H1 (cell line): ENCODE results near the gene RNF215. TPM values are rescaled to one million over a fixed set of nuclear protein-coding genes. Genes with fewer than 3 reads are reported as not detected.

Source experiments
- CTCF ChIA-PET: fragments of 300-600 bp; sonication (Branson Sonifier 250); formaldehyde crosslinking; loops from one replicate; lab custom pipeline; 2021; ENCODE audit not compliant: partially characterized antibody; lab: Charles Lee
- POLR2A ChIA-PET: fragments of 300-600 bp; sonication (Branson Sonifier 250); formaldehyde crosslinking; loops from one replicate; lab custom pipeline; 2021; ENCODE audit warnings: inconsistent platforms; ENCODE audit not compliant: partially characterized antibody; lab: Charles Lee
- DNase-seq, 2 experiments: peaks; one replicate each; pipeline versions ENCODE4 v3.0.0 to v3.0.0-alpha.2; 2010 to 2022; ENCODE audit warnings: low spot score in 2 of 2, low read depth in 1 of 2, mixed read lengths in 1 of 2
- FAIRE-seq: peaks from 2 replicates; lab custom pipeline; 2011; peaks lifted over from hg19 to GRCh38; lab: Jason Lieb, UNC
- H2AFZ ChIP-seq: 2 replicates; pipeline ENCODE4 v1.8.1; 2012; ENCODE audit warnings: low read length, inconsistent platforms
- H2AK5ac ChIP-seq: 2 replicates; pipeline ENCODE4 v1.6.1; 2013; ENCODE audit warnings: low read depth, low read length
- H2BK120ac ChIP-seq: replicated peaks from 2 replicates; pipeline ENCODE3; 2013; ENCODE audit warnings: low read depth, low read length, inconsistent platforms
- H2BK12ac ChIP-seq: 2 replicates; pipeline ENCODE4 v1.6.1; 2013; ENCODE audit warnings: low read depth, low read length
- H2BK15ac ChIP-seq: 2 replicates; pipeline ENCODE4 v1.6.1; 2013; ENCODE audit warnings: low read length
- H2BK20ac ChIP-seq: 2 replicates; pipeline ENCODE4 v1.6.1; 2013; ENCODE audit warnings: low read length
- H2BK5ac ChIP-seq: 2 replicates; pipeline ENCODE4 v1.6.1; 2013; ENCODE audit warnings: low read depth, low read length
- H3K14ac ChIP-seq: 2 replicates; pipeline ENCODE4 v1.6.1; 2013; ENCODE audit warnings: inconsistent platforms; ENCODE audit not compliant: insufficient read length
- H3K18ac ChIP-seq: 2 replicates; pipeline ENCODE4 v1.6.1; 2013; ENCODE audit warnings: low read length; ENCODE audit errors: extremely low read depth
- H3K23ac ChIP-seq: 2 replicates; pipeline ENCODE4 v1.6.1; 2013; ENCODE audit warnings: inconsistent platforms; ENCODE audit not compliant: insufficient read length
- H3K23me2 ChIP-seq: 2 replicates; pipeline ENCODE4 v1.6.1; 2013; ENCODE audit warnings: low read depth, low read length
- H3K27ac ChIP-seq: 2 replicates; pipeline ENCODE4 v1.6.1; 2011; ENCODE audit warnings: low read depth, low read length, inconsistent platforms
- H3K27me3 ChIP-seq, 4 experiments: replicated peaks in 1 of 4; 1 replicate in 1 of 4; 2 replicates in 3 of 4; pipeline versions ENCODE4 v1.6.1 to v1.8.1; 2011 to 2013; ENCODE audit warnings: low read length in 3 of 4, mild to moderate bottlenecking in 3 of 4, inconsistent platforms in 2 of 4, mixed read lengths in 2 of 4, moderate library complexity in 1 of 4; ENCODE audit not compliant: control insufficient read depth in 3 of 4, insufficient read depth in 3 of 4; ENCODE audit errors: extremely low read depth in 1 of 4
- H3K36me3 ChIP-seq, 4 experiments: 2 replicates each; pipeline versions ENCODE4 v1.6.1 to v1.8.1; 2011 to 2013; ENCODE audit warnings: mild to moderate bottlenecking in 4 of 4, low read length in 3 of 4, moderate library complexity in 2 of 4, control low read depth in 1 of 4, inconsistent platforms in 1 of 4; ENCODE audit not compliant: insufficient read depth in 4 of 4, control insufficient read depth in 2 of 4
- H3K4ac ChIP-seq: replicated peaks from 2 replicates; pipeline ENCODE3; 2013; ENCODE audit warnings: low read length, low read depth, mixed read lengths, inconsistent platforms; ENCODE audit not compliant: insufficient read length
- H3K4me1 ChIP-seq, 4 experiments: replicated peaks in 1 of 4; 1 replicate in 1 of 4; 2 replicates in 3 of 4; pipeline versions ENCODE4 v1.6.1 to v1.8.1; 2011 to 2013; ENCODE audit warnings: low read length in 3 of 4, inconsistent platforms in 2 of 4, mixed read lengths in 1 of 4; ENCODE audit not compliant: insufficient read depth in 4 of 4, control insufficient read depth in 3 of 4
- H3K4me2 ChIP-seq, 2 experiments: 2 replicates each; pipeline versions ENCODE4 v1.6.1 to v1.8.1; 2011 to 2013; ENCODE audit warnings: low read depth in 2 of 2, low read length in 2 of 2, control low read depth in 1 of 2, inconsistent platforms in 1 of 2, mild to moderate bottlenecking in 1 of 2; ENCODE audit not compliant: insufficient read depth in 1 of 2
- H3K4me3 ChIP-seq, 4 experiments: fragments of 200-600, 300-600 bp in 1 of 4; sonication (generic), shearing (Covaris generic), sonication (Bioruptor Twin) in 1 of 4; 2 replicates each; pipeline versions ENCODE4 v1.5.1 to v1.8.1; 2011 to 2016; ENCODE audit warnings: low read length in 4 of 4, low read depth in 3 of 4, control low read depth in 2 of 4, inconsistent platforms in 2 of 4, mild to moderate bottlenecking in 2 of 4, mixed read lengths in 1 of 4, moderate library complexity in 1 of 4; ENCODE audit not compliant: insufficient read depth in 2 of 4; ENCODE audit errors: extremely low read depth in 1 of 4
- H3K56ac ChIP-seq: replicated peaks from 2 replicates; pipeline ENCODE3; 2013; ENCODE audit warnings: low read depth, mild to moderate bottlenecking, mixed read lengths, low read length, inconsistent platforms; ENCODE audit not compliant: insufficient read length
- H3K79me1 ChIP-seq: 2 replicates; pipeline ENCODE4 v1.6.1; 2013; ENCODE audit warnings: low read depth, low read length, control low read depth
- H3K79me2 ChIP-seq, 2 experiments: 2 replicates each; pipeline versions ENCODE4 v1.6.1 to v1.8.1; 2012 to 2013; ENCODE audit warnings: low read length in 2 of 2, mild to moderate bottlenecking in 2 of 2, inconsistent platforms in 1 of 2; ENCODE audit not compliant: insufficient read depth in 2 of 2, control insufficient read depth in 1 of 2
- H3K9ac ChIP-seq, 4 experiments: replicated peaks in 1 of 4; 1 replicate in 1 of 4; 2 replicates in 3 of 4; pipeline versions ENCODE4 v1.6.1 to v1.8.1; 2011 to 2013; ENCODE audit warnings: low read depth in 3 of 4, low read length in 3 of 4, control low read depth in 2 of 4, mild to moderate bottlenecking in 2 of 4, moderate library complexity in 2 of 4, inconsistent platforms in 1 of 4; ENCODE audit errors: extremely low read depth in 1 of 4
- H3K9me3 ChIP-seq, 2 experiments: 2 replicates each; pipeline versions ENCODE4 v1.6.1 to v1.8.1; 2012 to 2013; ENCODE audit warnings: mild to moderate bottlenecking in 2 of 2, moderate library complexity in 2 of 2, control low read depth in 1 of 2, inconsistent platforms in 1 of 2, low read depth in 1 of 2, low read length in 1 of 2, mixed read lengths in 1 of 2; ENCODE audit not compliant: insufficient read depth in 2 of 2
- H4K20me1 ChIP-seq, 2 experiments: replicated peaks in 1 of 2; 2 replicates each; pipeline versions ENCODE3 to v1.8.1; 2011 to 2013; ENCODE audit warnings: inconsistent platforms in 2 of 2, low read length in 2 of 2, mild to moderate bottlenecking in 1 of 2; ENCODE audit not compliant: insufficient read depth in 2 of 2, control insufficient read depth in 1 of 2
- H4K5ac ChIP-seq: 2 replicates; pipeline ENCODE4 v1.6.1; 2013; ENCODE audit warnings: low read length, low read depth, mixed read lengths, inconsistent platforms; ENCODE audit not compliant: insufficient read length
- H4K8ac ChIP-seq: 2 replicates; pipeline ENCODE4 v1.8.0; 2013; ENCODE audit warnings: mild to moderate bottlenecking, moderate library complexity, low read length, inconsistent platforms; ENCODE audit not compliant: insufficient read depth; ENCODE audit errors: extremely low read depth
- H4K91ac ChIP-seq: replicated peaks from 2 replicates; pipeline ENCODE3; 2013; ENCODE audit warnings: low read length, mixed read lengths, inconsistent platforms; ENCODE audit not compliant: insufficient read length
- ASH2L ChIP-seq: fragments of 200-600, 300-600 bp; sonication (generic); IDR thresholded peaks from one replicate; pipeline ENCODE4 v1.7.1; 2017; ENCODE audit warnings: low read length
- ATF3 ChIP-seq: IDR thresholded peaks from 2 replicates; pipeline ENCODE4 v1.6.1; 2011; ENCODE audit warnings: low read depth, mild to moderate bottlenecking, low read length; ENCODE audit not compliant: insufficient read depth
- CTCF ChIP-seq, 3 experiments: IDR thresholded peaks; 1 replicate in 2 of 3; 2 replicates in 1 of 3; pipeline versions ENCODE4 v1.5.1 to v1.6.1; 2011; ENCODE audit warnings: low read length in 3 of 3, mild to moderate bottlenecking in 3 of 3, inconsistent platforms in 2 of 3, low read depth in 1 of 3, moderate library complexity in 1 of 3; ENCODE audit not compliant: insufficient read depth in 1 of 3; ENCODE audit errors: control extremely low read depth in 1 of 3
- HDAC2 ChIP-seq, 2 experiments: fragments of 300-600 bp in 1 of 2; sonication (generic) in 1 of 2; IDR thresholded peaks; 2 replicates each; pipeline ENCODE4 v1.6.1; 2011 to 2012; ENCODE audit warnings: low read depth in 2 of 2, low read length in 2 of 2, mild to moderate bottlenecking in 2 of 2, moderate library complexity in 2 of 2, borderline replicate concordance in 1 of 2, inconsistent platforms in 1 of 2
- HDAC6 ChIP-seq: IDR thresholded peaks from one replicate; pipeline ENCODE4 v1.7.1; 2012; ENCODE audit warnings: low read depth, mild to moderate bottlenecking, inconsistent platforms, low read length, moderate library complexity
- KDM5A ChIP-seq: fragments of 200-600 bp; IDR thresholded peaks from 2 replicates; pipeline ENCODE4 v1.7.1; 2012; ENCODE audit warnings: mild to moderate bottlenecking, low read length, inconsistent platforms, mixed read lengths
- SRF ChIP-seq: IDR thresholded peaks from 2 replicates; pipeline ENCODE4 v1.6.1; 2011; ENCODE audit warnings: mild to moderate bottlenecking, low read depth, low read length, moderate library complexity
- ZNF274 ChIP-seq: IDR thresholded peaks from 2 replicates; pipeline ENCODE4 v1.7.0; 2012; ENCODE audit warnings: low read length, borderline replicate concordance; ENCODE audit errors: extremely low read depth
- WGBS, 2 experiments: shearing (Covaris generic) in 1 of 2; methylation state at CpG; one replicate each; pipeline versions ENCODE4 v1.1.6 to v1.1.7; 2013 to 2015; ENCODE audit warnings: low lambda C conversion rate in 2 of 2, mixed read lengths in 2 of 2, inconsistent platforms in 1 of 2, low coverage in 1 of 2, missing lambda C conversion rate in 1 of 2; ENCODE audit not compliant: insufficient replicate concordance in 2 of 2, insufficient coverage in 1 of 2, insufficient read length in 1 of 2; ENCODE audit errors: extremely low coverage in 1 of 2, missing lambda C conversion rate in 1 of 2; 5-methylcytosine and 5-hydroxymethylcytosine counted together
- polyA plus RNA-seq, 7 experiments: library from polyadenylated mRNA; depleted of rRNA in 3 of 7; stranded (reverse) in 5 of 7; unstranded in 2 of 7; fragments of >200 nt in 5 of 7; fragments of 200-250 nt in 2 of 7; gene quantifications; 1 replicate in 5 of 7; 2 replicates in 1 of 7; 4 replicates in 1 of 7; pipeline versions ENCODE4 v1.2.1 to v1.2.3, GENCODE V29; 2011 to 2013; ENCODE audit warnings: missing spikeins in 2 of 7, mixed read lengths in 2 of 7
- total RNA-seq: library from RNA; stranded (reverse); fragmentation: NEBNext Ultra II Directional; extraction: Animal tissue kit (Norgen Biotek cat#: 25700); gene quantifications from 2 replicates; pipeline ENCODE4 v1.2.1, GENCODE V29; 2021

Gene RNF215
- total and polyA plus RNA-seq, 2 of the 8 experiments (the other 6 are each of a cell fraction or from before 2014, with no cell fraction given) = 13.1 to 19.0 TPM

GRCh38 chr22:30370641-30371230, 16.5 kb downstream of the RNF215 start:
- no peak overlapping the region for H2BK12ac ChIP-seq
- H3K4me3 ChIP-seq = no peak overlapping the region
- no peak overlapping the region for H2AFZ ChIP-seq
- no peak overlapping the region for H3K23ac ChIP-seq
- H3K79me1 ChIP-seq = no peaks in the 10 kb centered on the region
- no peak overlapping the region for H2BK5ac ChIP-seq
- H3K56ac ChIP-seq = no peak overlapping the region
- H3K9me3 ChIP-seq = no peaks in the 10 kb centered on the region
- H4K20me1 ChIP-seq = peaks cover 3 to 7% of the 10 kb centered on the region in 2 experiments
- 84% methylated on average over 19 of the region's 19 CpGs; no CpG with 5 or more reads in 1 of the 2 experiments for WGBS, 2 experiments
- FAIRE-seq (no peak), DNase-seq (no peak)
- H3K14ac ChIP-seq = no peak overlapping the region
- no peak overlapping the region for H3K4me2 ChIP-seq
- no peak overlapping the region for H2BK20ac ChIP-seq
- no peak overlapping the region for H4K5ac ChIP-seq
- H3K27me3 ChIP-seq = no peaks in the 10 kb centered on the region; a peak in 1 of 7 replicates
- H2BK120ac ChIP-seq = no peak overlapping the region
- peak overlapping the region; percentile 81; the same call in 1 of the 2 replicates for H2BK15ac ChIP-seq
- ChIA-PET POLR2A (interaction anchor here (0.9 to 11.8 kb wide), 3 partner anchors 11 to 20 kb away, joined by 3 to 129 read pairs (median 7); partner anchors contain the start of genes CCDC157 and SF3A1), CTCF (interaction anchor here (1.0 to 6.3 kb wide), 2 partner anchors 27 to 82 kb away, joined by 3 to 26 read pairs; partner anchors contain the start of gene CASTOR1)
- 0 out of 7 replicates have a peak overlapping the region, but pooled peaks of 1 of the 4 experiments have one; percentile 22 for H3K9ac ChIP-seq
- peak overlapping the region; percentile 31 for H4K8ac ChIP-seq
- peaks cover 0 to 2% (median 0%) of the 10 kb centered on the region in 4 experiments; a peak in 1 of 7 replicates for H3K4me1 ChIP-seq
- no peak overlapping the region for H3K4ac ChIP-seq
- H3K27ac ChIP-seq = no peak overlapping the region
- no peak overlapping the region for H2AK5ac ChIP-seq
- peaks cover 0 to 5% (median 2%) of the 10 kb centered on the region in 4 experiments; a peak in 3 of 8 replicates for H3K36me3 ChIP-seq
- no peak overlapping the region for H4K91ac ChIP-seq
- H3K79me2 ChIP-seq = no peaks in the 10 kb centered on the region
- H3K23me2 ChIP-seq = no peaks in the 10 kb centered on the region
- H3K18ac ChIP-seq = no peak overlapping the region
- TF ChIP-seq CTCF (IDR thresholded peaks at IDR 0.05; ENCODE audit: control extremely low read depth in 1 of 3, insufficient read depth in 1 of 3, low read depth in 1 of 3, low read length in 3 of 3) (no peak), HDAC2 (IDR thresholded peaks at IDR 0.05; ENCODE audit: borderline replicate concordance in 1 of 2, low read depth in 2 of 2, low read length in 2 of 2) (no peak), SRF (no peak), HDAC6 (no peak), ATF3 (no peak), ZNF274 (no peak), ASH2L (no peak), KDM5A (no peak)
